HG03060 (cell line): ENCODE results near the gene BCL7B.
"Not testable (repeated sequence)": the region's sequence is repeated elsewhere in the genome, so short reads cannot be mapped to it uniquely, and the experiment has no call there.

Experiments used
- ATAC-seq: cut with Tn5 transposase; IDR thresholded peaks from one replicate; pipeline ENCODE4 v1.9.1; 2021; ENCODE audit warnings: low read depth, moderate number of reproducible peaks; ENCODE audit not compliant: unreplicated experiment

BCL7B gene

GRCh38 chr7:73537051-73537450 lies 20.4 kb downstream of the BCL7B start:
- ATAC-seq = no peak

GRCh38 chr7:73536479-73536878 lies 21.0 kb downstream of the BCL7B start:
- no peak for ATAC-seq

GRCh38 chr7:73535918-73536317 lies 21.6 kb downstream of the BCL7B start:
- ATAC-seq = not testable (repeated sequence)

- ATAC-seq = no peak
Observed at GRCh38 chr7:73533742-73534141, 23.7 kb downstream of the BCL7B start.

GRCh38 chr7:73532224-73532623 lies 25.3 kb downstream of the BCL7B start:
- ATAC-seq = no peak

GRCh38 chr7:73530800-73531199 lies 26.7 kb downstream of the BCL7B start:
- ATAC-seq = no peak

- ATAC-seq = no peak
Observed at GRCh38 chr7:73526896-73527821, 30.3 kb downstream of the BCL7B start.

- ATAC-seq = not testable (repeated sequence)
Observed at GRCh38 chr7:73526158-73526494, 31.4 kb downstream of the BCL7B start.

- peak; percentile 67 for ATAC-seq
Observed at GRCh38 chr7:73522105-73522872, 35.2 kb downstream of the BCL7B start, which contains the start of gene BAZ1B. TSS of gene BAZ1B (minus strand) at chr7:73522293. CDS start at chr7:73521933, 360 bp downstream.

GRCh38 chr7:73521636-73522104 lies 35.8 kb downstream of the BCL7B start:
- peak; percentile 5 for ATAC-seq

- ATAC-seq = no peak
Observed at GRCh38 chr7:73520673-73521635, 36.5 kb downstream of the BCL7B start.

- ATAC-seq = no peak
Observed at GRCh38 chr7:73519867-73520672, 37.4 kb downstream of the BCL7B start.

GRCh38 chr7:73518470-73518869 lies 39.0 kb downstream of the BCL7B start:
- no peak for ATAC-seq

- no peak for ATAC-seq
Observed at GRCh38 chr7:73517241-73517995, 40.1 kb downstream of the BCL7B start.

- ATAC-seq = no peak
Observed at GRCh38 chr7:73515178-73515577, 42.3 kb downstream of the BCL7B start.

GRCh38 chr7:73512018-73512780 lies 45.3 kb downstream of the BCL7B start:
- ATAC-seq = no peak

GRCh38 chr7:73509463-73509862 lies 48.0 kb downstream of the BCL7B start:
- ATAC-seq = no peak

GRCh38 chr7:73507556-73507955 lies 49.9 kb downstream of the BCL7B start:
- ATAC-seq = no peak
